Measurements from ENCODE around the gene CDK13.

GRCh38 chr7:39985398-39985918 is 35.4 kb downstream of the CDK13 start:
- no peak for TF ChIP-seq POLR2A (IDR thresholded peaks at IDR 0.05; ENCODE audit: low read length)
- no peak for TF ChIP-seq GATA1 (IDR thresholded peaks at IDR 0.05; ENCODE audit: low read depth, low read length)
